ENCODE results near the gene RPL18A.
"Not testable (repeated sequence)": the region's sequence is repeated elsewhere in the genome, so short reads cannot be mapped to it uniquely, and the experiment has no call there.

Gene RPL18A

GRCh38 chr19:17866964-17867486 lies 7.3 kb downstream of the RPL18A start:
- DNase-seq = no peak

- DNase-seq = no peak
These were observed 9.0 kb downstream of the RPL18A start for GRCh38 chr19:17868669-17869068.

GRCh38 chr19:17869114-17869608 lies 9.5 kb downstream of the RPL18A start:
- DNase-seq = no peak

GRCh38 chr19:17871032-17871877 lies 11.5 kb downstream of the RPL18A start:
- DNase-seq = no peak

GRCh38 chr19:17871878-17872250 lies 12.2 kb downstream of the RPL18A start, which contains the start of gene SLC5A5:
SLC5A5 (plus strand) TSS chr19:17871945; CDS start chr19:17872320, 375 bp downstream.
- DNase-seq = peak in 1 of 3 donors; percentile 30

- no peak for DNase-seq
These were observed 12.7 kb downstream of the RPL18A start for GRCh38 chr19:17872251-17873001.

- DNase-seq = peak; percentile 62 to 85 (median 63)
These were observed 14.4 kb downstream of the RPL18A start for GRCh38 chr19:17873786-17874757.

GRCh38 chr19:17874758-17875135 lies 15.0 kb downstream of the RPL18A start:
- DNase-seq = no peak

GRCh38 chr19:17877696-17878095 lies 18.0 kb downstream of the RPL18A start:
- no peak for DNase-seq

- no peak for DNase-seq
These were observed 19.8 kb downstream of the RPL18A start for GRCh38 chr19:17879466-17879865.

- no peak for DNase-seq
These were observed 22.0 kb downstream of the RPL18A start for GRCh38 chr19:17881701-17882100.

GRCh38 chr19:17883627-17884410 lies 24.1 kb downstream of the RPL18A start:
- no peak for DNase-seq

- no peak for DNase-seq
These were observed 26.8 kb downstream of the RPL18A start for GRCh38 chr19:17886515-17886914.

- DNase-seq = not testable (repeated sequence)
These were observed 27.5 kb downstream of the RPL18A start for GRCh38 chr19:17887221-17887620.

- DNase-seq = no peak
These were observed 28.6 kb downstream of the RPL18A start for GRCh38 chr19:17888260-17888659.

GRCh38 chr19:17889609-17890214 lies 30.0 kb downstream of the RPL18A start:
- peak in 2 of 3 donors; percentile 26 to 53 for DNase-seq

- no peak for DNase-seq
These were observed 34.1 kb downstream of the RPL18A start for GRCh38 chr19:17893766-17894165.

- DNase-seq = no peak
These were observed 43.0 kb downstream of the RPL18A start for GRCh38 chr19:17902701-17903100.

GRCh38 chr19:17908244-17908643 lies 48.5 kb downstream of the RPL18A start:
- no peak for DNase-seq

GRCh38 chr19:17909003-17909732 lies 49.5 kb downstream of the RPL18A start:
- DNase-seq = no peak
